Measurements from ENCODE around the gene GNLY.
"Not testable (repeated sequence)": the region's sequence is repeated elsewhere in the genome, so short reads cannot be mapped to it uniquely, and the experiment has no call there.

GNLY gene

GRCh38 chr2:85666435-85667316 is 27.5 kb upstream of the GNLY start:
- H3K4me3 ChIP-seq, result no peak overlapping the region
- no peaks in the 10 kb centered on the region for H3K27me3 ChIP-seq
- DNase-seq, result no peak
- no peaks in the 10 kb centered on the region for H3K36me3 ChIP-seq
- intact Hi-C loops (cut with DNase I; ENCODE audit: low total_unique reads), result no loop called here
- H3K9me3 ChIP-seq, result no peaks in the 10 kb centered on the region
- peaks cover 0 to 17% (median 7%) of the 10 kb centered on the region in 4 donors for H3K4me1 ChIP-seq
- no peak for TF ChIP-seq CTCF (IDR thresholded peaks at IDR 0.05)
- no peak overlapping the region for H3K27ac ChIP-seq

- Histone ChIP-seq H3K27me3 (no peaks in the 10 kb centered on the region), H3K27ac (no peak overlapping the region), H3K4me1 (peaks cover 0 to 8% (median 6%) of the 10 kb centered on the region in 4 donors), H3K4me3 (no peak overlapping the region), H3K36me3 (no peaks in the 10 kb centered on the region), H3K9me3 (no peaks in the 10 kb centered on the region)
- intact Hi-C loops (cut with DNase I; ENCODE audit: low total_unique reads), result loop anchor here (2.0 kb wide), 1 partner anchor 17 kb away; no protein-coding TSS in a partner anchor
- DNase-seq, result no peak
- no peak for TF ChIP-seq CTCF (IDR thresholded peaks at IDR 0.05)
Measured at GRCh38 chr2:85667561-85668008, 26.6 kb upstream of the GNLY start.

- Histone ChIP-seq H3K27ac (no peak within 1 kb of the TSS), H3K27me3 (no peaks in the 10 kb centered on the region), H3K4me1 (peaks cover 0 to 1% (median under 1%) of the 10 kb centered on the region in 4 donors), H3K36me3 (no peaks in the 10 kb centered on the region), H3K4me3 (no peak within 1 kb of the TSS), H3K9me3 (no peaks in the 10 kb centered on the region)
- intact Hi-C loops (cut with DNase I; ENCODE audit: low total_unique reads), result loop anchor here (2.0 kb wide), 1 partner anchor 17 kb away; no protein-coding TSS in a partner anchor
- no peak for TF ChIP-seq CTCF (IDR thresholded peaks at IDR 0.05)
- no peak for DNase-seq
Measured at GRCh38 chr2:85668009-85668856, 25.9 kb upstream of the GNLY start, which contains the start of gene SFTPB. TSS of gene SFTPB (minus strand) at chr2:85668199. CDS start at chr2:85668183, 16 bp downstream.

- H3K9me3 ChIP-seq, result no peaks in the 10 kb centered on the region
- H3K36me3 ChIP-seq, result no peaks in the 10 kb centered on the region
- no peak overlapping the region for H3K4me3 ChIP-seq
- TF ChIP-seq CTCF (IDR thresholded peaks at IDR 0.05), result no peak
- no peaks in the 10 kb centered on the region for H3K4me1 ChIP-seq
- H3K27ac ChIP-seq, result no peak overlapping the region
- intact Hi-C loops (cut with DNase I; ENCODE audit: low total_unique reads), result loop anchor here (2.0 kb wide), 1 partner anchor 16 kb away; no protein-coding TSS in a partner anchor
- no peak for DNase-seq
- H3K27me3 ChIP-seq, result no peaks in the 10 kb centered on the region
Measured at GRCh38 chr2:85668857-85669142, 25.4 kb upstream of the GNLY start.

GRCh38 chr2:85669549-85669948 is 24.6 kb upstream of the GNLY start:
- Histone ChIP-seq H3K27ac (no peak overlapping the region), H3K4me1 (no peaks in the 10 kb centered on the region), H3K4me3 (no peak overlapping the region), H3K27me3 (no peaks in the 10 kb centered on the region), H3K36me3 (no peaks in the 10 kb centered on the region), H3K9me3 (no peaks in the 10 kb centered on the region)
- no peak for TF ChIP-seq CTCF (IDR thresholded peaks at IDR 0.05)
- intact Hi-C loops (cut with DNase I; ENCODE audit: low total_unique reads), result loop anchor here (2.0 kb wide), 1 partner anchor 15 kb away; no protein-coding TSS in a partner anchor
- DNase-seq, result no peak

GRCh38 chr2:85670416-85670815 is 23.7 kb upstream of the GNLY start:
- H3K4me3 ChIP-seq; H3K27me3 ChIP-seq; H3K27ac ChIP-seq; H3K9me3 ChIP-seq; intact Hi-C loops (cut with DNase I; ENCODE audit: low total_unique reads); H3K36me3 ChIP-seq; H3K4me1 ChIP-seq; DNase-seq: not testable (repeated sequence)
